ENCODE measurements around the gene HOXB6.

GRCh38 chr17:48619826-48620449 is 15.2 kb upstream of the HOXB6 start:
- no peak for TF ChIP-seq CTCF (IDR thresholded peaks at IDR 0.05; ENCODE audit: borderline replicate concordance, extremely low read depth, low read length, poor library complexity, severe bottlenecking)
- no peak for TF ChIP-seq EZH2 (IDR thresholded peaks at IDR 0.05; ENCODE audit: borderline replicate concordance, low read depth, low read length, severe bottlenecking)

Data from DND-41 (cell line).